Measurements from ENCODE around the gene STARD3NL.

STARD3NL gene

DNA sequence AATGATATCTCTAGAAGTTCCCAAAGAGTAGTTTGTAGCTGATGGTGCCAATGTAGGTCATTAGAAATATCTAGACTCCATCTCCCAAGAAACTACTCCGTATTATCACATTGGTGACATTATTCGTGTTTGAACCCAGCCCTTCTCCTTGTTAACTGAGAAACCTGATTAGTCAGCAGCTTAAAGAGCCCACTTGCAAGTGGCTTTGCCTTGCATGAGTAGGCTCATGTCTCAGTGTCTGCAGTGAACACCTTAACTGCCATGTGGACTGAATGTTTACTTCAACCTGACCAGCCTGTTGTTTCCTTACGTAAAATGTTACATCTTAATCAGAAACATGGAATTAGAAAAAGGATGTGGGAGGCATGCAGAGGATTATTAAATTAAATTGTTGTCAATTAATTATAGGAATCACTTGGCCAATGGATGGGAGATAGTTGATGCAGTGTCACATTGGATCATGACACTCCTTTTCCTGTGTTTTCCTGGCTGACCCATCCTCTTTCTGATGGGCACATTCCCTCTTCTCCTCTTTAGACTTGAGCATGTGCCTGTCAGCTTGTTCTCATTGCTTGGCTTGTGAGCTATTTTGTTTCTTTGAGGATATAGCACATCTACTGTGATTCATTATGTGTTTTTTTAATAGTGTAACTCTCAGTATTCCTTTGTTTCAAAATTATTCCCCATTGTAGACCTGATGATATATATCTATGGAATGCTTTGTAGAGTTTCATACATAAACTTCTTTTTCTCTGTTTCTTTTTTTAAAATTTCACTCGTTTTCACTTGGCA, 18.0 kb downstream of the STARD3NL start:
- peak; percentile 54 for ATAC-seq
- TF ChIP-seq ZFP30 (CRISPR knock-in tag; IDR thresholded peaks at IDR 0.05) (no peak), ZFP3 (CRISPR knock-in tag; IDR thresholded peaks at IDR 0.05) (no peak)

DNA sequence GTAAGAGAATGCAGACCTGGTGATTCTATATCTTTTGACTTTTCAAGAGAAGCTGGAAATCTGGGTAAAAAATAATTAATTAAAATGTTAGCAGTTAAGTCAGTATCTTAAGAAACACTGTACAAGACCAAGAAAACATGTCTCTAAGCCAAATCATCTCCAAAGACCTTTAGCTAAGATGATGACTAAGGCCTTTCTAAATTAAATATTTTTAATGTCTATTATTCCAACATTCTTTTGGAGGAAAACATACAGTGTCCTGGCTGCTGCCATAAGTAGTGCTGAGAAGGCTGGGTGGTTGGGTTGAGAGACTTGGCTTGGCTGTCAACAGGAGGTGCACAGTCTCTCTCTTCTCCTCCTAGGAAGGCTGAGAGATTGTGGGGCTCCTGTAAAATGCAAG, 20.3 kb downstream of the STARD3NL start:
- peak; percentile 14; the same call in 2 of the 3 replicates for ATAC-seq
- no peak for TF ChIP-seq OSR1 (CRISPR knock-in tag; IDR thresholded peaks at IDR 0.05)
- no peak for TF ChIP-seq ESRRG (CRISPR knock-in tag; IDR thresholded peaks at IDR 0.05)
- TF ChIP-seq RARB (CRISPR knock-in tag; IDR thresholded peaks at IDR 0.05) = no peak
- TF ChIP-seq ARNTL (CRISPR knock-in tag; IDR thresholded peaks at IDR 0.05; ENCODE audit: borderline replicate concordance, low read depth) = no peak
- no peak for TF ChIP-seq ISL1 (CRISPR knock-in tag; IDR thresholded peaks at IDR 0.05)
- TF ChIP-seq PPARA (CRISPR knock-in tag; IDR thresholded peaks at IDR 0.05; ENCODE audit: borderline replicate concordance) = no peak
- TF ChIP-seq TCF4 (CRISPR knock-in tag; IDR thresholded peaks at IDR 0.05; ENCODE audit: borderline replicate concordance) = no peak
- no peak for TF ChIP-seq GLIS3 (CRISPR knock-in tag; IDR thresholded peaks at IDR 0.05)
- TF ChIP-seq CSDC2 (CRISPR knock-in tag; IDR thresholded peaks at IDR 0.05) = no peak
- TF ChIP-seq, protein P1, sequence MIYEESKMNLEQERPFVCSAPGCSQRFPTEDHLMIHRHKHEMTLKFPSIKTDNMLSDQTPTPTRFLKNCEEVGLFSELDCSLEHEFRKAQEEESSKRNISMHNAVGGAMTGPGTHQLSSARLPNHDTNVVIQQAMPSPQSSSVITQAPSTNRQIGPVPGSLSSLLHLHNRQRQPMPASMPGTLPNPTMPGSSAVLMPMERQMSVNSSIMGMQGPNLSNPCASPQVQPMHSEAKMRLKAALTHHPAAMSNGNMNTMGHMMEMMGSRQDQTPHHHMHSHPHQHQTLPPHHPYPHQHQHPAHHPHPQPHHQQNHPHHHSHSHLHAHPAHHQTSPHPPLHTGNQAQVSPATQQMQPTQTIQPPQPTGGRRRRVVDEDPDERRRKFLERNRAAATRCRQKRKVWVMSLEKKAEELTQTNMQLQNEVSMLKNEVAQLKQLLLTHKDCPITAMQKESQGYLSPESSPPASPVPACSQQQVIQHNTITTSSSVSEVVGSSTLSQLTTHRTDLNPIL (CRISPR knock-in tag; IDR thresholded peaks at IDR 0.05; ENCODE audit: low read depth) = no peak
- TF ChIP-seq, protein P2, sequence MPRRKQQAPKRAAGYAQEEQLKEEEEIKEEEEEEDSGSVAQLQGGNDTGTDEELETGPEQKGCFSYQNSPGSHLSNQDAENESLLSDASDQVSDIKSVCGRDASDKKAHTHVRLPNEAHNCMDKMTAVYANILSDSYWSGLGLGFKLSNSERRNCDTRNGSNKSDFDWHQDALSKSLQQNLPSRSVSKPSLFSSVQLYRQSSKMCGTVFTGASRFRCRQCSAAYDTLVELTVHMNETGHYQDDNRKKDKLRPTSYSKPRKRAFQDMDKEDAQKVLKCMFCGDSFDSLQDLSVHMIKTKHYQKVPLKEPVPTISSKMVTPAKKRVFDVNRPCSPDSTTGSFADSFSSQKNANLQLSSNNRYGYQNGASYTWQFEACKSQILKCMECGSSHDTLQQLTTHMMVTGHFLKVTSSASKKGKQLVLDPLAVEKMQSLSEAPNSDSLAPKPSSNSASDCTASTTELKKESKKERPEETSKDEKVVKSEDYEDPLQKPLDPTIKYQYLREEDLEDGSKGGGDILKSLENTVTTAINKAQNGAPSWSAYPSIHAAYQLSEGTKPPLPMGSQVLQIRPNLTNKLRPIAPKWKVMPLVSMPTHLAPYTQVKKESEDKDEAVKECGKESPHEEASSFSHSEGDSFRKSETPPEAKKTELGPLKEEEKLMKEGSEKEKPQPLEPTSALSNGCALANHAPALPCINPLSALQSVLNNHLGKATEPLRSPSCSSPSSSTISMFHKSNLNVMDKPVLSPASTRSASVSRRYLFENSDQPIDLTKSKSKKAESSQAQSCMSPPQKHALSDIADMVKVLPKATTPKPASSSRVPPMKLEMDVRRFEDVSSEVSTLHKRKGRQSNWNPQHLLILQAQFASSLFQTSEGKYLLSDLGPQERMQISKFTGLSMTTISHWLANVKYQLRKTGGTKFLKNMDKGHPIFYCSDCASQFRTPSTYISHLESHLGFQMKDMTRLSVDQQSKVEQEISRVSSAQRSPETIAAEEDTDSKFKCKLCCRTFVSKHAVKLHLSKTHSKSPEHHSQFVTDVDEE (CRISPR knock-in tag; IDR thresholded peaks at IDR 0.05) = no peak
- TF ChIP-seq, protein P3, sequence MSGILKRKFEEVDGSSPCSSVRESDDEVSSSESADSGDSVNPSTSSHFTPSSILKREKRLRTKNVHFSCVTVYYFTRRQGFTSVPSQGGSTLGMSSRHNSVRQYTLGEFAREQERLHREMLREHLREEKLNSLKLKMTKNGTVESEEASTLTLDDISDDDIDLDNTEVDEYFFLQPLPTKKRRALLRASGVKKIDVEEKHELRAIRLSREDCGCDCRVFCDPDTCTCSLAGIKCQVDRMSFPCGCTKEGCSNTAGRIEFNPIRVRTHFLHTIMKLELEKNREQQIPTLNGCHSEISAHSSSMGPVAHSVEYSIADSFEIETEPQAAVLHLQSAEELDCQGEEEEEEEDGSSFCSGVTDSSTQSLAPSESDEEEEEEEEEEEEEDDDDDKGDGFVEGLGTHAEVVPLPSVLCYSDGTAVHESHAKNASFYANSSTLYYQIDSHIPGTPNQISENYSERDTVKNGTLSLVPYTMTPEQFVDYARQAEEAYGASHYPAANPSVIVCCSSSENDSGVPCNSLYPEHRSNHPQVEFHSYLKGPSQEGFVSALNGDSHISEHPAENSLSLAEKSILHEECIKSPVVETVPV (CRISPR knock-in tag; IDR thresholded peaks at IDR 0.05) = no peak
- TF ChIP-seq ZNF565 (CRISPR knock-in tag; conservative IDR thresholded peaks at IDR 0.05; ENCODE audit: low read depth) = no peak

DNA sequence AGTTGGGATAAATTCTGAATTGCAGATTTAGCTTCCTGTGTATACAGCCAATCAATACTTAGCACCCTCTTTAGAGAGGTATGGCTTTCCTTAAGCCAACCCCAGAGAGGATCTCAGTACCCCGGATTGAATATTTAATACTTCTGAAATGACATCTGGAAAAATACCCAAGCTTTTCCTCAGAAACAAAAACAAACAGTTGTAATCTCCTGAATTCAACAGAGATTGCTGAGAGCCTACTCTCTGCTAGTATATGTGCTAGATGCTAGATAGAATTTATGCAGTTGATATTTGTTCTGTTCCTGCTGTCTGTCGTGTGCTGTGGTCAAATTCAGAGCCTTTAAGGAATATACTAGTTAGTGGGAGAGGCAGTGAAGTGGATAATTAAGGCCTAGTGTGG, 21.1 kb downstream of the STARD3NL start:
- TF ChIP-seq, protein P4, sequence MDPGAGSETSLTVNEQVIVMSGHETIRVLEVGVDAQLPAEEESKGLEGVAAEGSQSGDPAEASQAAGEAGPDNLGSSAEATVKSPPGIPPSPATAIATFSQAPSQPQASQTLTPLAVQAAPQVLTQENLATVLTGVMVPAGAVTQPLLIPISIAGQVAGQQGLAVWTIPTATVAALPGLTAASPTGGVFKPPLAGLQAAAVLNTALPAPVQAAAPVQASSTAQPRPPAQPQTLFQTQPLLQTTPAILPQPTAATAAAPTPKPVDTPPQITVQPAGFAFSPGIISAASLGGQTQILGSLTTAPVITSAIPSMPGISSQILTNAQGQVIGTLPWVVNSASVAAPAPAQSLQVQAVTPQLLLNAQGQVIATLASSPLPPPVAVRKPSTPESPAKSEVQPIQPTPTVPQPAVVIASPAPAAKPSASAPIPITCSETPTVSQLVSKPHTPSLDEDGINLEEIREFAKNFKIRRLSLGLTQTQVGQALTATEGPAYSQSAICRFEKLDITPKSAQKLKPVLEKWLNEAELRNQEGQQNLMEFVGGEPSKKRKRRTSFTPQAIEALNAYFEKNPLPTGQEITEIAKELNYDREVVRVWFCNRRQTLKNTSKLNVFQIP (CRISPR knock-in tag; IDR thresholded peaks at IDR 0.05; ENCODE audit: borderline replicate concordance, low read depth) = no peak
- TF ChIP-seq ZNF8 (CRISPR knock-in tag; IDR thresholded peaks at IDR 0.05) = no peak
- TF ChIP-seq, protein P1 (CRISPR knock-in tag; IDR thresholded peaks at IDR 0.05; ENCODE audit: low read depth) = no peak
- ATAC-seq = no peak

- TF ChIP-seq ZNF8 (CRISPR knock-in tag; IDR thresholded peaks at IDR 0.05) = no peak
- no peak for TF ChIP-seq SNAI2 (CRISPR knock-in tag; IDR thresholded peaks at IDR 0.05)
- TF ChIP-seq, protein P3 (CRISPR knock-in tag; IDR thresholded peaks at IDR 0.05) = no peak
- no peak for TF ChIP-seq ZFP30 (CRISPR knock-in tag; IDR thresholded peaks at IDR 0.05)
- no peak for TF ChIP-seq ESRRG (CRISPR knock-in tag; IDR thresholded peaks at IDR 0.05)
- TF ChIP-seq TCF4 (CRISPR knock-in tag; IDR thresholded peaks at IDR 0.05; ENCODE audit: borderline replicate concordance) = no peak
- TF ChIP-seq, protein P2 (CRISPR knock-in tag; IDR thresholded peaks at IDR 0.05) = no peak
- no peak; the same call in 1 of the 3 replicates for ATAC-seq
Measured at GRCh38 chr7:38199782-38200181, 21.7 kb downstream of the STARD3NL start.

Data from SK-N-SH treated with all-trans-retinoic acid at 6 μM for 48 hours (cell line).